ENCODE results near the gene TLCD1.
"Not testable (repeated sequence)": the region's sequence is repeated elsewhere in the genome, so short reads cannot be mapped to it uniquely, and the experiment has no call there.

The TLCD1 gene

GRCh38 chr17:28723836-28724499 is 2.1 kb downstream of the TLCD1 start:
- Mint-ChIP-seq H3K4me3 (peak overlapping the region; percentile 95), H3K27ac (peak overlapping the region; percentile 86), H3K36me3 (peaks cover 40% of the 10 kb centered on the region), H3K4me1 (peaks cover 45% of the 10 kb centered on the region)
- H3K27me3 Mint-ChIP-seq, H3K9me3 Mint-ChIP-seq: not testable (repeated sequence)

GRCh38 chr17:28723159-28723835 is 2.7 kb downstream of the TLCD1 start:
- no peaks in the 10 kb centered on the region for H3K9me3 Mint-ChIP-seq
- peak overlapping the region; percentile 95 for H3K4me3 Mint-ChIP-seq
- peaks cover 40% of the 10 kb centered on the region for H3K36me3 Mint-ChIP-seq
- H3K27me3 Mint-ChIP-seq: peaks cover 3% of the 10 kb centered on the region
- H3K4me1 Mint-ChIP-seq: peaks cover 48% of the 10 kb centered on the region
- H3K27ac Mint-ChIP-seq: peak overlapping the region; percentile 72

GRCh38 chr17:28722417-28723158 is 3.4 kb downstream of the TLCD1 start:
- peak overlapping the region; percentile 100 for H3K4me3 Mint-ChIP-seq
- peak overlapping the region; percentile 65 for H3K27ac Mint-ChIP-seq
- peaks cover 40% of the 10 kb centered on the region for H3K36me3 Mint-ChIP-seq
- peaks cover 47% of the 10 kb centered on the region for H3K4me1 Mint-ChIP-seq
- peaks cover 3% of the 10 kb centered on the region for H3K27me3 Mint-ChIP-seq
- no peaks in the 10 kb centered on the region for H3K9me3 Mint-ChIP-seq

DNA sequence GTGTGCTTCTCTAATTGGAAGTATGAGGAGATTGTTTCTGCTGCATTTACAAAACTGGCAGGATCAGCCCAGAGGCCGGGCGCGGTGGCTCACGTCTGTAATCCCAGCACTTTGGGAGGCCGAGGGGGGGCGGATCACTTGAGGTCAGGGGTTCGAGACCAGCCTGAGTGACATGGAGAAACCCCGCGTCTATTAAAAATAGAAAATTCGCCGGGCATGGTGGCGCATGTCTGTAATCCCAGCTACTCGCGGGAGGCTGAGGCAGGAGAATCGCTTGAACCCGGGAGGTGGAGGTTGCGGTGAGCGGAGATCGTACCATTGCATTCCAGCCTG is 5.1 kb downstream of the TLCD1 start:
- Mint-ChIP-seq H3K27ac (peak overlapping the region; percentile 100), H3K4me3 (peak overlapping the region; percentile 100), H3K36me3 (peaks cover 40% of the 10 kb centered on the region), H3K4me1 (peaks cover 47% of the 10 kb centered on the region)
- H3K9me3 Mint-ChIP-seq, H3K27me3 Mint-ChIP-seq: not testable (repeated sequence)

DNA sequence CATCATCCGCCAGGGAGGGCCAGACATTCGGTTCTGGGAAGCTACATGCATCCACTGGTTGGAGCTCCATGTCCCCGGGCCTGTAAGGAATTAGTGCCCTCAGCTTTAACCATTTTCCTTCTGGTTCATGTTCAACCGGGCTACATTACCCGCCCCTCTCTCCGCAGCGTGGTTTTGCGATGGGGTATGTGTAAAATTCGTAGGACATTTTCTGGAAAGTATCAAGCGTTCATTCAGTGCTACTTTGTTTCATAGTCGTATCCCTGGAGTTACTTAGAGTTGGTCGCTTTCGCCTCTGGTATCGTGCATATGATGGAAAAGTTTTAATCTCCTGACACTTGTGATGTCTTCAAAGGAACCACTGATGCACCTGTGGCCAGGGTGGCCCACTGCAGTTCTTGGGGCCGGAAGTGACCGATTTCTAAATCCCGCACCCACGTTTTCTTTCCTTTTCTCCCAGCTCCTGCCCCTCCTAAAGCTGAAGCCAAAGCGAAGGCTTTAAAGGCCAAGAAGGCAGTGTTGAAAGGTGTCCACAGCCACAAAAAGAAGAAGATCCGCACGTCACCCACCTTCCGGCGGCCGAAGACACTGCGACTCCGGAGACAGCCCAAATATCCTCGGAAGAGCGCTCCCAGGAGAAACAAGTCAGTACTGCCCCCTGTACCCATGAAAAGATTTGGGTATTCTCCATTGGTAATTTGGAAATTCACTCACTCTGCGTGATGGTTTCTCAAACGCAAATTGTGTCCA is 5.6 kb downstream of the TLCD1 start:
- Mint-ChIP-seq H3K27me3 (peaks cover 5% of the 10 kb centered on the region), H3K4me1 (peaks cover 45% of the 10 kb centered on the region), H3K9me3 (no peaks in the 10 kb centered on the region), H3K36me3 (peaks cover 38% of the 10 kb centered on the region), H3K4me3 (peak overlapping the region; percentile 100), H3K27ac (peak overlapping the region; percentile 100)

GRCh38 chr17:28719021-28719433 is 7.0 kb downstream of the TLCD1 start:
- H3K36me3 Mint-ChIP-seq: peaks cover 25% of the 10 kb centered on the region
- no peaks in the 10 kb centered on the region for H3K9me3 Mint-ChIP-seq
- H3K4me1 Mint-ChIP-seq: peaks cover 31% of the 10 kb centered on the region
- H3K27ac Mint-ChIP-seq: peak overlapping the region; percentile 100
- H3K27me3 Mint-ChIP-seq: peaks cover 10% of the 10 kb centered on the region
- peak overlapping the region; percentile 100 for H3K4me3 Mint-ChIP-seq

DNA sequence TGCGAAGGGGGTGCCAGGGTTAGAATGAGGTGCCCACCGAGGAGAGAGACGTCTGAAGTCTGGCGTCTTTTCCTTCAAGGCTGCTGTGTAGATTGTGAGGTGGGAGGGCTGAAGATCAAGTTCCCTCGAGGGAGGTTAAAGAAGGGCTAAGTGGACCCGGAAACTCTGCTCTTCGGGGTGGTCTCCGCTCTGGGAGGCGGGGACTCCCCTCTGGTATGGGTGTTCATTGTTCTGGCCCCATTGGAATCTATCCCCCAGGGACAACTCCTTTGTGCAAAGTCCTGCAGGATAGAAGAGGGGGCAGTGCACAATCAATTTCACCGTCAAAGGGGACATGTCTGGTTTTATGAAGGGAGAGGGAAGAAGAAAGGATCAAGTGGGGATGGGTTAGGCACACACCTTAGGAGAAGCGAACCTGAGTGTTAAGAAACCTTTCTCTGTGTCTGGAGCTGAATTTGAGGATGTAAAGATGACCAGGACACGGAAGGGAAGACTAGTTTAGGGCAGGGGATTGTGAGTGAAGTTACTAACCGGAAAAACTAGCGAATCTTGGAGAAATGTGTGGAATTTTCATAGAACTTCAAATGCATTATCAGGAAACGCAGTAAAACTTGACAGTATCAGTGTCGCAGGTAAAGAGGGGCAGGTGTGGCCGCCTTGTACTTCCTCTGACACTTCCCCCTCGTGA is 7.6 kb downstream of the TLCD1 start:
- H3K27me3 Mint-ChIP-seq: peaks cover 10% of the 10 kb centered on the region
- peak overlapping the region; percentile 25 for H3K27ac Mint-ChIP-seq
- H3K9me3 Mint-ChIP-seq: no peaks in the 10 kb centered on the region
- H3K4me1 Mint-ChIP-seq: peaks cover 25% of the 10 kb centered on the region
- peak overlapping the region; percentile 73 for H3K4me3 Mint-ChIP-seq
- peaks cover 23% of the 10 kb centered on the region for H3K36me3 Mint-ChIP-seq

DNA sequence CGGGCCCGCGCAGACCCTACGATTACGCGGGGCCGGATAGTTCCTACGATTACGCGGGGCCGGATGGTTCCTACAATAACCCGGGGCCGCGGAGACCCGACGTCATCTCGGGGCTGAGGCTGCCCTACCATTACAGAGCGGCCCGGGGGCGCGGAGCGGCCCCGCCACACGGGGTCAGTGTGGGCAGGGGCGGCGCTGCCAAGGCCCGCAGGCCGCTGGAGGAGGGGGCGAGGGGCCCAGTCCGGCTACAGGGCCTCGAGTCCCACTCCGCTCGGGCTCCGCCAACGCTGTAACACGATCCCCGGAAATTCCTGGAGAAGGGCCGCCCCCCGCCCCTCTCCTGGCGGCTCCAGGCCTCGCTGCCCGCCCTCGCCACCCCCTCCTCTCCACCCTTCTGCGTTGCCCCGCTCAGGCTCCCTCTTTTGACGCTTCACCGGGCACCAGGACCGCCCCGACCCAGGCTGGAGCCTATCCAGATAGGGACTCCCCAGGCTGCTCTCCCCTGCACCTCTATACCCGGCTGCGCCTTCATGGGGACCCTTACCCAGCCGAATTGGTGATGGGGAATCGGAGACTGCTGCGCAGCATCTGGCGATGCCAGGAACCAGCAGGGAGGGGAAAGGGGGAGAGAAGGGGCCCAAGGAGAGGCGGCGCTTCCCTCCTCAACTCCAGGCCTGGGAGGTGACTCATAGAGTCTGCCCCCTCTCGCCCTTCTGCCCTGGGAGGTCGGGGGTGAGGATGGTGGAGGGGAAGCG is 8.3 kb downstream of the TLCD1 start, which contains the start of gene RAB34:
RAB34 (minus strand) TSS at position 291 of the 755 bp plus-strand sequence. CDS start 602 bp downstream, outside the sequence.
- peak within 1 kb of the TSS; percentile 73 for H3K4me3 Mint-ChIP-seq
- H3K36me3 Mint-ChIP-seq: peaks cover 21% of the 10 kb centered on the region
- H3K27me3 Mint-ChIP-seq: peaks cover 10% of the 10 kb centered on the region
- no peaks in the 10 kb centered on the region for H3K9me3 Mint-ChIP-seq
- H3K4me1 Mint-ChIP-seq: peaks cover 21% of the 10 kb centered on the region
- H3K27ac Mint-ChIP-seq: peak within 1 kb of the TSS; percentile 25

DNA sequence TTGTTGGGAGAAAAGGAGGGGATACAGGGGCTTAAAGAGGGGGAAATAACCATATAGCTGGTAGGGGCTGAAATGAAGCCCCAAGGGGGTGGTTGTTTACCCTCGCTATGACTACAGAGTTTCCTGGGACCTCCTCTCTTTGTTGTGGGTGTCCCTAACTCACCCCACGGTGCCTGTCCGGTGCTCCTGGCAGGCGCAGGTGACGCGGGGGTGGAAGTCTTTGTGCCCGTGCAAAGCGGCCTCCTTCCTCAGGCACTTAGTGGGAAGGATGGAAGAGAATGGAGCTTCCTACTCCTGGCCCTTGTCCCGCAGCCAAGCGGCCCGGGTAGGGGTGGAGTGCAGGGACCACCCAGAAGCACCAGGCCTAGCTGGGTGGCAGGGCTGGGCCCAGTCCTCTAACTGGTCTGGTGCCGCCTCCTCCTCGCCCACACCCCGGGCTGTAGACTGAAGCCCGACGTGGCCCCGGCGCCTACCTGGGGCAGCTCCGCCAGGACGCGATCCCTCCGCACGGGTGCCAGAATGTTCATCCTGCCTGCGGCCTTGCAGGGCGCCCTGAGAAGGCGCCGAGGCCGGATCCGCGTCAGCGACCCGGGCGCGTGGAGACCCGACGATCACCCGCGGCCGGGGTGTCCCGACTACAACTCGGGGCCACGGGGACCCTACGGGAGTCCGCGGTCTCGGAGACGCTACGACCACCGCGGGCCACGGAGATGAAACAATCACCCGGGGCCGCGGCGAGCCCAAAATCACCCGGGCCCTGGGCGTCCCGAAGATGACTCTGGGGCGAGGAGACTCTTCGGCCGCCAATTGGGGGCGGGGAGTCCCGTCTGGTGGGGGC is 9.1 kb downstream of the TLCD1 start:
- Mint-ChIP-seq H3K9me3 (no peaks in the 10 kb centered on the region), H3K27me3 (peaks cover 10% of the 10 kb centered on the region), H3K4me1 (peaks cover 21% of the 10 kb centered on the region), H3K36me3 (peaks cover 18% of the 10 kb centered on the region), H3K27ac (no peak overlapping the region), H3K4me3 (no peak overlapping the region)

DNA sequence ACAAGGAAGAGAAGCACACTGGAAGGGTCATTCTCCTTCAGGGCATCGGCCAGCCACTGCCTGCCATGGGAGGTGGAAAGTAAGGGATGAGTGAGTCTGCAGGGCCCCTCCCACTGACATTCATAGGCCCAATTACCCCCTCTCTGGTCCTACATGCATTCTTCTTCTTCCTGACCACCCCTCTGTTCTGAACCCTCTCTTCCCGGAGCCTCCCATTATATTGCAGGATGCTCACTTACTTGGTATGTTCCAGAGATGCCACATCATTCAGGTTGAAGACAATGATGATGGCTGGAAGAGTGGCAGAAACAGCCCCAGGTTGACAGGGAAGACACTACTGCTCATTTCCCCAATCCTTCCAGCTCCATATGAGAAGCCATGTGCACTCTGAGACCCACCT is 10.8 kb downstream of the TLCD1 start:
- Mint-ChIP-seq H3K36me3 (peaks cover 4% of the 10 kb centered on the region), H3K4me3 (no peak overlapping the region), H3K9me3 (no peaks in the 10 kb centered on the region), H3K4me1 (peaks cover 32% of the 10 kb centered on the region), H3K27ac (no peak overlapping the region), H3K27me3 (peaks cover 10% of the 10 kb centered on the region)

- no peak overlapping the region for H3K4me3 Mint-ChIP-seq
- H3K36me3 Mint-ChIP-seq: no peaks in the 10 kb centered on the region
- H3K4me1 Mint-ChIP-seq: peaks cover 29% of the 10 kb centered on the region
- no peak overlapping the region for H3K27ac Mint-ChIP-seq
- no peaks in the 10 kb centered on the region for H3K9me3 Mint-ChIP-seq
- peaks cover 8% of the 10 kb centered on the region for H3K27me3 Mint-ChIP-seq
Measured at GRCh38 chr17:28714281-28714680, 11.8 kb downstream of the TLCD1 start.

DNA sequence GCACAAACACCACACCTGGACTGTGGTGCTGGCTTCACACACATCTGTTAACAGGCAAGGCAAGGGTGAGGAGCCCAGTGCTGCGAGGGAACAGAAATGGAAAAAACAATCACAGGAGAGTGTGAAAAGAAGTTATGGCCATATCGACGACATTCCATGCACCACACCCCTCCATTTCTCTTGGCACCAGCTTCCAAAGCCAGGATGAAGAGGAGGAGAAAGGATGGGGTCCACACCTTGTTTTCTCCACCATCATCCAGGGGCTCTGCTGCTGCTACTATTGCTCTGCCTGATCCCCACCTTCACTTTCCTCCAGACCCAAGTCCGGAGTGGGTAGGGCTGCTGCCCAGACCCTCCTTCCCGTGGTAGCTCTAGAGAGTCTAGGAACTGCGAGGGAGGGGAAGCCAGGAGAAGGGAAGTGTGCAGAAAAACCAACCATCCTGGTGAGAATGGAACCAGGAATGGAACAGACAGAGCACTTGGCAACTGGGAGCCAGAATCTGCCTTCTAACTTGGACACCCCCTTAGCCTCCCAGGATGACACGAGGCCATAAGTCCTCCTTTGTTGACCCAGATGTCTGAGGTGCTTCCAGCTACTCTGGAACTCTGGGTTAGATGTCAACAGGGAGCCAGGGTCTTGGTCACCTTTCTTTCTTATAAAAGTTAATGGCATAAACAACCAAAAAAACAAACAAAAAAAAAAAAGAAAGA is 13.2 kb downstream of the TLCD1 start:
- Mint-ChIP-seq H3K27me3 (peaks cover 7% of the 10 kb centered on the region), H3K36me3 (no peaks in the 10 kb centered on the region), H3K27ac (peak overlapping the region; percentile 70), H3K4me1 (peaks cover 19% of the 10 kb centered on the region), H3K4me3 (peak overlapping the region; percentile 87), H3K9me3 (no peaks in the 10 kb centered on the region)

GRCh38 chr17:28712032-28712704 is 13.9 kb downstream of the TLCD1 start:
- Mint-ChIP-seq H3K4me1 (peaks cover 22% of the 10 kb centered on the region), H3K27me3 (peaks cover 7% of the 10 kb centered on the region), H3K27ac (peak overlapping the region; percentile 0), H3K36me3 (no peaks in the 10 kb centered on the region), H3K4me3 (peak overlapping the region; percentile 87), H3K9me3 (no peaks in the 10 kb centered on the region)
